HUES64 (cell line): ENCODE results near the gene IWS1.

ENCODE experiments used
- H3K27ac ChIP-seq: 2 replicates; pipeline ENCODE4 v1.7.0; 2013; ENCODE audit warnings: low read depth, low read length, inconsistent platforms
- H3K27me3 ChIP-seq: 2 replicates; pipeline ENCODE4 v1.6.1; 2013; ENCODE audit warnings: mild to moderate bottlenecking, low read length; ENCODE audit not compliant: insufficient read depth
- H3K36me3 ChIP-seq: 2 replicates; pipeline ENCODE4 v1.6.1; 2013; ENCODE audit warnings: mild to moderate bottlenecking, low read length; ENCODE audit not compliant: insufficient read depth
- H3K4me1 ChIP-seq: 2 replicates; pipeline ENCODE4 v1.6.1; 2013; ENCODE audit warnings: mild to moderate bottlenecking, low read length, moderate library complexity; ENCODE audit not compliant: insufficient read depth
- H3K4me3 ChIP-seq: 2 replicates; pipeline ENCODE4 v1.5.1; 2013; ENCODE audit warnings: mild to moderate bottlenecking, low read length, moderate library complexity
- H3K9ac ChIP-seq: 2 replicates; pipeline ENCODE4 v1.6.1; 2013; ENCODE audit warnings: mild to moderate bottlenecking, low read depth, low read length
- H3K9me3 ChIP-seq: 2 replicates; pipeline ENCODE4 v1.6.1; 2013; ENCODE audit warnings: low read depth, low read length; ENCODE audit not compliant: insufficient read depth
- WGBS: fragments of 150-250, 120-280 bp; methylation state at CpG from one replicate; pipeline ENCODE4 v1.1.7; 2013; ENCODE audit warnings: missing lambda C conversion rate; 5-methylcytosine and 5-hydroxymethylcytosine counted together

The IWS1 gene

DNA sequence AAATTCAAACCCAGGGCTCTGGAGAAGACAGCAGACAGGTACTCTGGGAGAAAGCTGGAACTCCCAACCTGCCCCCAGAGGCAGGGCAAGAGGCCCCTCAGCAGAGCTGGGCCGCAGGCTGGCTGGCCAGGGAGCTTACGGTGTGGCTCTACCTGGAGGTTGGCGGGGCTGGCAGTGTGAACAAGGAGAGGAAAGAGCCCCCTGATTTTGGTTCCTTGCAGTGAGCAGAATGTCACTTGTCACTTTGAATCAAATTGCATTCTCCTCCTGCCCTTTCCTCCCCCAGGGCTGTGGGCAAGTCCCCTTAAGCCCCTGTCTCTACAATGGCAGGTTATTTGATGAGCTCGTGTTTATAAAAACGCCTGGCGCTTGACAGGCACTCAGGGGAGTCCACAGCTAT is 41.8 kb upstream of the IWS1 start:
- H3K9ac ChIP-seq = no peak overlapping the region
- H3K4me3 ChIP-seq = no peak overlapping the region
- H3K27me3 ChIP-seq = no peaks in the 10 kb centered on the region
- no peaks in the 10 kb centered on the region for H3K9me3 ChIP-seq
- 93% methylated on average over 6 of the region's 6 CpGs for WGBS
- H3K36me3 ChIP-seq = no peaks in the 10 kb centered on the region
- H3K27ac ChIP-seq = no peak overlapping the region
- peaks cover 8% of the 10 kb centered on the region; the same call in 1 of the 2 replicates for H3K4me1 ChIP-seq

GRCh38 chr2:127567351-127567854 is 41.1 kb upstream of the IWS1 start:
- Histone ChIP-seq H3K36me3 (no peaks in the 10 kb centered on the region), H3K4me3 (no peak overlapping the region), H3K27ac (no peak overlapping the region), H3K9ac (no peak overlapping the region), H3K27me3 (no peaks in the 10 kb centered on the region), H3K4me1 (peaks cover 8% of the 10 kb centered on the region; the same call in 1 of the 2 replicates), H3K9me3 (no peaks in the 10 kb centered on the region)
- WGBS = 75% methylated on average over 5 of the region's 5 CpGs

- Histone ChIP-seq H3K9me3 (no peaks in the 10 kb centered on the region), H3K4me1 (peaks cover 8% of the 10 kb centered on the region; the same call in 1 of the 2 replicates), H3K27me3 (no peaks in the 10 kb centered on the region), H3K36me3 (no peaks in the 10 kb centered on the region), H3K4me3 (no peak overlapping the region), H3K9ac (no peak overlapping the region), H3K27ac (no peak overlapping the region)
- 93% methylated on average over 10 of the region's 10 CpGs for WGBS
Observed at GRCh38 chr2:127566576-127566975, 40.3 kb upstream of the IWS1 start.

DNA sequence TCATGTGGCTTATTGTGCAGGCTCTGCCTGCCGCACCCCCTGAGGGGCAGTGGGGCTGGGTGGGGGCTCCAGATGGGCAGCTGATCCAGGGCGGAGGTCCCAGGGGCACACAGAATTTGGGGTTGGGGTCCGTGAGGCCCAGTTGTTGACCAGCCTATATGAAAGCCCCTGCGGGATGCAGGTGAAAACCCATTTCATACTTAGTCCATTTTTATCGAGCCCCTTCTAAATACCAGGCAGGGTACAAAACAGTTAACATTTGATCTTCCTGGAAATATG is 39.8 kb upstream of the IWS1 start:
- WGBS = 93% methylated on average over 5 of the region's 5 CpGs
- Histone ChIP-seq H3K9ac (no peak overlapping the region), H3K27ac (no peak overlapping the region), H3K4me1 (peaks cover 8% of the 10 kb centered on the region; the same call in 1 of the 2 replicates), H3K4me3 (no peak overlapping the region), H3K27me3 (no peaks in the 10 kb centered on the region), H3K36me3 (no peaks in the 10 kb centered on the region), H3K9me3 (no peaks in the 10 kb centered on the region)

DNA sequence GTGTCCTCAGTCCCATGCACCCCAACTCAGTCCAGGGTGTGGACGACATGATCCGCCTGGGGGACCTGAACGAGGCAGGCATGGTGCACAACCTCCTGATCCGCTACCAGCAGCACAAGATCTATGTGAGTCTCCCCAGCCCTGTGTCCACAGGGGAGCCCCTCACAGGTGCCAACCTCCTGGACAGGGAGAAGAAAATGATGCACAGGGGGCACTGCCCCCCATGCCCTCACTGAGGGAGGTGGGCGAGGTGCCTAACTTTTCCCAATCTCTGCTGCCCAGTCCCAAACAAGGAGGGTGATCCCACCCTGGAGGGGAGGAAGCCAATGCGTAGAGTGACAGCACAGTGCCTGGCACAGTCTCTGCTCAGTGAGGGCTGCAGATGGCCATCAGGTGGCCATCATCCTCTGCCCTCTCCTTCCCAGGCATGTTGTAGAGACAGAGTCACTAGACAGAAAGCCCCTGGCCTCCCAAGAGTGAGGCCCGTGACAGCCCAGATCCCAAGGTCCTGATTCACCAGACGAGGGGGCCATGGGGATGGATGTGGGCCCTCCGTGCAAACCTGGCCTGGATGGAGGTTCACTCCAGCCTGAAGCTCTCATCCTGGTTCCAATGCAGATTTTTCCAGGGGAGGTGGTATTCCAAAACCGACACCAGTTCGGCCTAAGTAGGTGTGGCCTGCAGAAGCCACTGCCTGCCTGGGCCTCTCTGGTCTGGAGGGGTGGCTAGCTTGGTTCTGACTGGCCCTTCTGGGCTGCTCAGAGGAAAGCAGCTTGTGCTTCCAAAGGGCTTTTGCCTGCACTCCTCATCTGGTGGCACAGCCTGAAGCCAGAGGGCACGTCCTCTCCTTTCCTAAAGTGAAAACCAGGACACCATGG is 39.2 kb upstream of the IWS1 start:
- H3K27ac ChIP-seq = no peak overlapping the region
- H3K36me3 ChIP-seq = no peaks in the 10 kb centered on the region
- no peak overlapping the region for H3K9ac ChIP-seq
- H3K4me3 ChIP-seq = no peak overlapping the region
- peaks cover 2% of the 10 kb centered on the region for H3K4me1 ChIP-seq
- H3K9me3 ChIP-seq = no peaks in the 10 kb centered on the region
- no peaks in the 10 kb centered on the region for H3K27me3 ChIP-seq
- WGBS = 94% methylated on average over 12 of the region's 12 CpGs

GRCh38 chr2:127564429-127565260 is 38.4 kb upstream of the IWS1 start:
- Histone ChIP-seq H3K27me3 (no peaks in the 10 kb centered on the region), H3K9me3 (no peaks in the 10 kb centered on the region), H3K36me3 (no peaks in the 10 kb centered on the region), H3K4me1 (peaks cover 7% of the 10 kb centered on the region), H3K27ac (no peak overlapping the region), H3K4me3 (no peak overlapping the region), H3K9ac (no peak overlapping the region)
- WGBS = 91% methylated on average over 11 of the region's 11 CpGs

DNA sequence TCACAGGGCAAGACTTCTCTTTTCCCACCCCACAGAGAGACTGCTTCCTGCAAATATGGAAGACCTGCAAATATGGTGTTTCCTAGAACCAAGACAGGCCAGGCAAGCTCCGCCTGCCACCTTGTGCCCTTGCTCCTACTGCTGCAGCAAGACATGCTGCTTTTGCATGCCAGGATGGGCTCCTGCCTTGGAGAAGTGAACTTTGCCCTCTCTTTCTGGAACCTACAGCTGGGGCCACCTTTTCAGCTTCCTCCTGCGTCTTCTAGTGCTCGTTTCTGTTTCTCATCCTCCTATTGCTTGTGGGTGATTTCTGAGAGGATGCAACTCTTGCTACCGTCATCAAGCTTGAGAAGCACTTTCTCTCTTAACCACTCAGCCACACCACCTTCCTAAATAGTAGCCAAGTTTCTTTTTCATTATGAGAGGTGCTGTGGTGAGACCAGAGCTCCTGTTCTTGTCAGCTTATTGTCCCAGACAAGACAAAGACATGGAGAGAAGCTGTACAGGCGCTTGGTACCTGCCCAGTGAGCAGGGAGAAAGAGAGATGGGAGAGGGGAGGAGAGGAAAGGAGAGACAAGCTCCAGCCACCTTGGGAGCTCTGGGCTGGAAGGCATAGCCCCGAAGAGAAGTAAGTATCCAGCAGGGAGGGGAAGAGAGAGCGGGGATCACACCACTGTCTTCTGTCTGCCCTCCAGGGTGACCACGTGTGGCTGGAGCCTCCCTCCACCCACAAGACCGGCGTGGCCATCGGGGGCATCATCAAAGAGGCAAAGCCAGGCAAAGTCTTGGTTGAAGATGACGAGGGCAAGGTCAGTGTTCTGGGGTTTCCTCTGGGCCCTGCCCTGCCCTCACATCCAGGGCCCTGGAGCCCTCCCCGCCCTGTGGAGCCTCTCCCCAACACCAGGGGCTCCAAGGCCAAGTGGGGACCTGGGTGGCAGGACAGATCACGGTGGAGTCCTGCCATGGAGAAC is 37.5 kb upstream of the IWS1 start:
- Histone ChIP-seq H3K36me3 (no peaks in the 10 kb centered on the region), H3K4me3 (no peak overlapping the region), H3K27me3 (no peaks in the 10 kb centered on the region), H3K4me1 (peaks cover 11% of the 10 kb centered on the region), H3K27ac (no peak overlapping the region), H3K9ac (no peak overlapping the region), H3K9me3 (no peaks in the 10 kb centered on the region)
- WGBS = 92% methylated on average over 14 of the region's 14 CpGs

DNA sequence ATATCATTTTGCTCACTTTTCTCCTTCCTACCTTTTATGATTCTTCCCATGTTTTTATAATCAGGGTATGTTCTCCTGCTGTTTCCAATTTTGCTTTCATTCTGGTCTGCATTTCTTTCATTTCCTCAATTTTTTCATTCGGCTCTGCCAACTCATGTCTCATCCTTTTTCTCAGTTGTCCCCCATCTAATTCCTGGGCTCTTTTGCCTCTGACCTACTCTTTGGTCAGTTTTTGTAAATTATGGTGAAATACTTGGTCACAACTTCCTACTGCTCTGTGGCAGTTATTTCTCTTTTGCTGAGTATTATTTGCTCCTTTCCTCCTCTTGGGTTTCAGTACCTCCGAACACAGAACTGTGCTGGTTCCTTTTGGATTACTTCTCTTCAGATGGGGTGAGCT is 36.6 kb upstream of the IWS1 start:
- Histone ChIP-seq H3K27ac (no peak overlapping the region), H3K4me1 (peaks cover 11% of the 10 kb centered on the region)
- WGBS = 96% methylated on average over 2 of the region's 2 CpGs

DNA sequence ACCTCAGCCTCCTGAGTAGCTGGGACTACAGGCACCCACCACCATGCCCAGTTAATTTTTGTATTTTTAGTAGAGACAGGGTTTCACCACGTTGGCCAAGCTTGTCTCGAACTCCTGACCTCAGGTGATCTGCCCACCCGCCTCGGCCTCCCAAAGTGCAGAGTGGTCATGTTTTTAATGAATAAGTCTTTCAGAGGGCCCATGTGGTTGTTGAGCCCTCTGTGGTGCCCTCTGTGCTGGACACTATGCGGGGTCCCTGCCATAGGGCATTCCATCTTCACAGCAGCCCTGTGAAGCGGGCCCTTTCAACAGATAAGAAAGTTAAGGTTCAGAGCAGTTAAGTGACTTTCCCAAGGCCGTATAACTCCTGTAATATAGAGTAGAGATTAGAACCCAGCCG is 35.1 kb upstream of the IWS1 start:
- H3K27ac ChIP-seq = no peak overlapping the region
- WGBS = 93% methylated on average over 8 of the region's 8 CpGs
- H3K9me3 ChIP-seq = no peaks in the 10 kb centered on the region
- H3K27me3 ChIP-seq = no peaks in the 10 kb centered on the region
- H3K4me1 ChIP-seq = peaks cover 11% of the 10 kb centered on the region
- no peaks in the 10 kb centered on the region for H3K36me3 ChIP-seq
- no peak overlapping the region for H3K4me3 ChIP-seq
- no peak overlapping the region for H3K9ac ChIP-seq

More for the DNA sequence above, 36.6 kb upstream of the IWS1 start:
- H3K9ac ChIP-seq = no peak overlapping the region
- no peaks in the 10 kb centered on the region for H3K27me3 ChIP-seq
- no peak overlapping the region for H3K4me3 ChIP-seq
- H3K9me3 ChIP-seq = no peaks in the 10 kb centered on the region
- no peaks in the 10 kb centered on the region for H3K36me3 ChIP-seq

GRCh38 chr2:127560931-127561280 is 34.6 kb upstream of the IWS1 start:
- H3K4me3 ChIP-seq = no peak overlapping the region
- H3K9ac ChIP-seq = no peak overlapping the region
- H3K36me3 ChIP-seq = no peaks in the 10 kb centered on the region
- H3K27ac ChIP-seq = no peak overlapping the region
- WGBS = 93% methylated on average over 5 of the region's 5 CpGs
- no peaks in the 10 kb centered on the region for H3K9me3 ChIP-seq
- no peaks in the 10 kb centered on the region for H3K27me3 ChIP-seq
- H3K4me1 ChIP-seq = peaks cover 11% of the 10 kb centered on the region
